Body of pancreas (tissue), 4 donors: Measurements from ENCODE around the gene C22orf42. TPM values are rescaled to one million over a fixed set of nuclear protein-coding genes. Genes with fewer than 3 reads are reported as not detected.

Source experiments
- ATAC-seq: fragments of 150-250 bp; one replicate; pipeline ENCODE4 v1.9.1; 2016
- DNase-seq, 4 donors: peaks; one replicate each; pipeline ENCODE4 v3.0.0-alpha.2; 2019
- H3K27ac ChIP-seq, 4 donors: fragments of 200-600 bp; sonication (generic); 1 replicate in 3 of 4; 2 replicates in 1 of 4; pipeline versions ENCODE4 v1.5.1 to v1.6.1; 2016 to 2019; ENCODE audit warnings: mild to moderate bottlenecking in 1 of 4, mixed read lengths in 1 of 4, moderate library complexity in 1 of 4
- H3K27me3 ChIP-seq, 2 donors: fragments of 200-600 bp; sonication (generic); one replicate each; pipeline ENCODE4 v1.6.0; 2016; ENCODE audit warnings: mild to moderate bottlenecking in 1 of 2
- H3K36me3 ChIP-seq, 2 donors: fragments of 200-600 bp; sonication (generic); replicated peaks in 1 of 2; 2 replicates each; pipeline ENCODE4 v1.5.1; 2016; ENCODE audit warnings: low read depth in 2 of 2; ENCODE audit not compliant: insufficient read depth in 1 of 2
- H3K4me1 ChIP-seq: fragments of 200-600 bp; sonication (generic); one replicate; pipeline ENCODE4 v1.6.0; 2016
- H3K4me3 ChIP-seq, 2 donors: fragments of 200-600 bp; sonication (generic); 1 replicate in 1 of 2; 2 replicates in 1 of 2; pipeline ENCODE4 v1.5.1; 2016 to 2019
- H3K9me3 ChIP-seq, 3 donors: fragments of 200-600 bp; sonication (generic); 1 replicate in 2 of 3; 2 replicates in 1 of 3; pipeline ENCODE4 v1.5.1; 2016
- POLR2A ChIP-seq, 3 donors: fragments of 450-650 bp; IDR thresholded peaks; one replicate each; pipeline ENCODE4 v1.6.1; 2016; ENCODE audit warnings: antibody characterized with exemption in 3 of 3, mild to moderate bottlenecking in 2 of 3
- WGBS, 2 donors: methylation state at CpG; one replicate each; pipeline ENCODE4 v1.1.5; 2017; 5-methylcytosine and 5-hydroxymethylcytosine counted together
- intact Hi-C: fragments of 100-400 bp; cut with DNase I; formaldehyde crosslinking; loops from one replicate; pipeline ENCODE4 v1.15.1; 2023
- small RNA-seq: library from RNA; depleted of rRNA; stranded (forward); fragments of <200 nt; gene quantifications from one replicate; pipeline ENCODE3, GENCODE V24; 2016
- total RNA-seq, 2 donors: library from RNA; depleted of rRNA; stranded (reverse); fragments of >200 nt; gene quantifications; one replicate each; pipeline ENCODE4 v1.1.0, GENCODE V29; 2016
- TF ChIP-seq, protein P1 (sequence below), 7 experiments: fragments of 450-650 bp in 4 of 7; fragments of 200-600 bp in 3 of 7; sonication (generic) in 3 of 7; IDR thresholded peaks; one replicate each; pipeline ENCODE4 v1.5.1; 2016 to 2019; ENCODE audit warnings: antibody characterized with exemption in 7 of 7

C22orf42 gene
- total RNA-seq, 2 donors from 2014 or later = 1.6 to 4.0 TPM

DNA sequence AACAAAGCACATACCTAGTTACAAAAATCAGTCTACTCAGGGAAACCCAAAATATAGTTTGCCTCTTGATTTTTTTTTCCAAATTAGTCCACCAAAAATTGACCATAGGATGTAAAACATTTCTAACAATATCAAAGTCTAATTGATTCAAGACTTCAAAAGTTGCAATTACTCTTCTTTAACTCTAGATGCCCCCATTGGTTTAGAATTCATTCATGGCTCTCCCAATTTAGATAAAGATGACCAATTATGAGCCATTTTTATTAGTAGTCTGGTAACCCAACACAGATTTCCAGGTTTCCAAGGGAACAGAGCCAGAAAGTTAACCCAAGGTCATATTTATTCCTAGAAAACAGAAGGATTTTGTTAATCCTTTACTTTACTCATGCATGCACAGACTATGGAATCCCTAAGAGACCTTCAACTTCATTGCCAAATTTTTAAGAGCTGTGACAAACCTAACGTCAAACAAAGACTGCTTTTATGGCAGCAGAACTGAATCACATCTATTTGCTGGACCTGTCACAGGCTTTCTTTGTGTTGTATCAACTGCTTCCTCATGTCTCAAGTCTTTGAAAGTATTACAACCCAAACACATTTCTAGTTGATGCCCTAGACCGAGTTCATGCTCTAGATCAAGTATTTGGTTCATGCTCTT, 55.3 kb downstream of the C22orf42 start:
- Histone ChIP-seq H3K9me3 (no peaks in the 10 kb centered on the region), H3K27ac (no peak overlapping the region), H3K4me1 (no peaks in the 10 kb centered on the region), H3K4me3 (no peak overlapping the region), H3K27me3 (no peaks in the 10 kb centered on the region), H3K36me3 (no peaks in the 10 kb centered on the region)
- TF ChIP-seq POLR2A (IDR thresholded peaks at IDR 0.05) = no peak
- TF ChIP-seq, protein P1, sequence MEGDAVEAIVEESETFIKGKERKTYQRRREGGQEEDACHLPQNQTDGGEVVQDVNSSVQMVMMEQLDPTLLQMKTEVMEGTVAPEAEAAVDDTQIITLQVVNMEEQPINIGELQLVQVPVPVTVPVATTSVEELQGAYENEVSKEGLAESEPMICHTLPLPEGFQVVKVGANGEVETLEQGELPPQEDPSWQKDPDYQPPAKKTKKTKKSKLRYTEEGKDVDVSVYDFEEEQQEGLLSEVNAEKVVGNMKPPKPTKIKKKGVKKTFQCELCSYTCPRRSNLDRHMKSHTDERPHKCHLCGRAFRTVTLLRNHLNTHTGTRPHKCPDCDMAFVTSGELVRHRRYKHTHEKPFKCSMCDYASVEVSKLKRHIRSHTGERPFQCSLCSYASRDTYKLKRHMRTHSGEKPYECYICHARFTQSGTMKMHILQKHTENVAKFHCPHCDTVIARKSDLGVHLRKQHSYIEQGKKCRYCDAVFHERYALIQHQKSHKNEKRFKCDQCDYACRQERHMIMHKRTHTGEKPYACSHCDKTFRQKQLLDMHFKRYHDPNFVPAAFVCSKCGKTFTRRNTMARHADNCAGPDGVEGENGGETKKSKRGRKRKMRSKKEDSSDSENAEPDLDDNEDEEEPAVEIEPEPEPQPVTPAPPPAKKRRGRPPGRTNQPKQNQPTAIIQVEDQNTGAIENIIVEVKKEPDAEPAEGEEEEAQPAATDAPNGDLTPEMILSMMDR (IDR thresholded peaks at IDR 0.05) = peak in 5 of 7 experiments; percentile 18 to 36 (median 29)
- ATAC-seq = peak; percentile 68
- DNase-seq = no peak
- 19 to 21% methylated on average over 2 of the region's 2 CpGs for WGBS, 2 donors
- intact Hi-C loops = no loop called here

- intact Hi-C loops = no loop called here
- no peaks in the 10 kb centered on the region for H3K4me1 ChIP-seq
- H3K4me3 ChIP-seq = no peak overlapping the region
- H3K27ac ChIP-seq = no peak overlapping the region
- WGBS, 2 donors = 10 to 21% methylated on average over 1 of the region's 1 CpG
- no peaks in the 10 kb centered on the region for H3K36me3 ChIP-seq
- TF ChIP-seq, protein P1 (IDR thresholded peaks at IDR 0.05) = no peak
- no peak for TF ChIP-seq POLR2A (IDR thresholded peaks at IDR 0.05)
- DNase-seq (no peak), ATAC-seq (no peak)
- no peaks in the 10 kb centered on the region for H3K27me3 ChIP-seq
- no peaks in the 10 kb centered on the region for H3K9me3 ChIP-seq
Measured at GRCh38 chr22:32100711-32101110, 58.4 kb downstream of the C22orf42 start.

Small RNA genes lying within 50 kb of the gene (small RNA-seq; reads per million reads assigned to genes)
- gene AP1B1P2 = not detected
- gene RF02171 = not detected

Other genes starting within 250 kb of the C22orf42 start
- gene YWHAH, start 214.8 kb downstream of the C22orf42 start, total RNA-seq = 10 to 100 TPM; 62.6 to 77.8 TPM
- 1 to 10 TPM in 1 of 2 donors, under 1 TPM in 1; 0.33 to 7.0 TPM for gene SLC5A1, start 116.0 kb downstream of the C22orf42 start, total RNA-seq
- not detected for gene RFPL2, start 45.8 kb upstream of the C22orf42 start, total RNA-seq
- gene SLC5A4, start 96.0 kb upstream of the C22orf42 start, total RNA-seq = under 1 TPM; 0.26 to 0.33 TPM
- gene RFPL3, start 198.6 kb upstream of the C22orf42 start, total RNA-seq = not detected